NCI-H524 (cell line): ENCODE measurements around the gene LRMDA.

ENCODE experiments used
- DNase-seq, 2 experiments: peaks; one replicate each; lab custom pipeline; 2025; lab: John Stamatoyannopoulos, UW

LRMDA gene

DNA sequence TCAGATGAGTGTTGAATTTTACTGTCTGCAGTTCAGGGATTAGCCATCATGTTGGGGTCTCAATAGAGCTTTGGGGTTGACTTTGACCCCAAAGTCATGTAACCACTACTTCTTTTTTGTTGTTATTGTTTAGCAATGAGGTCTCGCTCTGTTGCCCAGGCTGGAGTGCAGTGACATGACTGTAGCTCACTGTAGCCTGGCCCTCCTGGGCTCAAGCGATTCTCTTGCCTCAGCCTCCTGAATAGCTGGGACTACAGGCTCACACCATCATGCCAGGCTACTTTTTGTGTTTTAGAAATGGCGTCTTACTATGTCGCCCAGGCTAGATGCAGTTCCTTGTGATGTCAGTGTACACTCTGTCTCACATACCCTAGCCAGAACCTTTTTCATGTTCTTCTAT lies 598.4 kb downstream of the LRMDA start:
- no peak for DNase-seq

DNA sequence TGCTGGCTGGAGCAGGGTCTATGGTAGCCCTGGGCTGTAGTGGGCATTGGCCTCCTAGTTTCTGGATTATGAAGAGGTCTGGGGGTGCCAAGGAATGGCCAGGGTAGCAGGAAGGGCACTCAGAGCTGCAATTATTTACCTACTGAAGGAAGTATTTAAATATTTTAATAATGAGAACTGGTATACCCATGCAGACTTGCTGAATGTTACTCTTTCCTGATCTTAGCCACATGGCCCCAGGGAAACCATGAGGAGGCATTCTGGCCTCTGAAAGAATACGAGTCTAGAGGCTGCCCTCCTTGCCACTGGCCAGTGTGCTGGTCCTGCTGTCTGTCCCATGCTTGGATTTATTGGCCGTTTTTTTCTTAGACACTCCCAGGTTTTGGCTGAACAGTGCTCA lies 599.7 kb downstream of the LRMDA start:
- no peak for DNase-seq

DNA sequence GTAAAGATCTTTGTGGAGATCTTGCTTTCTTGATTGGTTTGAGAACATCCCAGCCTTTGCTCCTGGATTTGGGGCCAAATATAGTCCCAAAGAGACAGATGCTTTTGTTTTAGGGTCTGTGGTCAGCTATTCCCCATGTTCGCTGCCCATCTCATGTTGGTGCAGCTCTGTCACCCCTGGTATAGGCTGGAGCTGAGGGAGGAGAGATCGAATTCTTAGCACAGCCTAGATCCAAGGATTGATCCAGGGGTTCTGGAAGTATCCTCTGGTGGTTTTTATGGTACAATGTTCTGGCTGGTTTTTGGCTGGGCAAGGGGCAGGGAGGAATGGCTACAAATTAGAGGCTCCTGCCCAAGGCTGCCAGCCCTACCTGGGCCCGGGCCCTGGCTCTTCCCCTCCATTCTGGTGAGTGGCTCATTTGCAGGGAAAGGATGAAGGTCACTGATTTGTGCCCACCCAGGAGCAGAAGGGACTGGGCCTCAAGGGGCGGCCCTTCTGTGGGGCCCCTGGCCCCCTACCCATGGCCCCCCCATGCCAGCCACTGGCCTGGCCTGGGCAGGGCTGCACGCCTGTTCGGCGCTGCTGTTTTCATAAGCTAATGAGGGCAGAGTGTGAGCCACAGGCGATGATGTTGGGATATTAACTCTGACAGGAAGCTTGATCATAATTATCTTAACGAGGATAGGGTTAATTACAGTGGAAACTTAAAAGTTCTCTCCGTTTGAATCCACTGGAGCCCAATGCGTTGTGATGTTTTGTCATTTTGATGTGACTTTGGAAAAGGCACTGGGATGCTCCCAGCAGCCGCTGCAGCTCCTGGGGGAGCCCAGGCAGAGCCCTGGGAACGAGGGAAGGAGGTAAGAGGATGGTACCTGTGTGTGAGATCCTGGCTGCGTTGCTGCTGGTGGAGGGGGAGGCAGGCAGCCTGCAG lies 600.6 kb downstream of the LRMDA start:
- no peak for DNase-seq

DNA sequence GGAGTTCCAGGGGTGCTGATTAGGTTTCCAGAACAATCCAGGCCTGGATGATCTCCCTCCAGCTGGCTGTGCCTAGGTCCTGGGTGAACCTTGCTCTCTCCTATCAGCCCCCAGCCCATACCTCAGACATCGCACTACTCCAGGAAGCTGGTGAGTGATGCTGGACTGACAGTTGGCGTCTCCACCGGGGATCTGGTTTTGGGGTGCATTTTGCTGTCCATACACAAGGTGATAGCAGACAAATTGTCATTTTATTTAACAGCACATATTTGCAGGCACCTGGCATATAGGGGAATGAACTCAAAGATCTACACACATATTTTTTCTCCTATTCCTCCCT lies 601.2 kb downstream of the LRMDA start:
- no peak for DNase-seq

DNA sequence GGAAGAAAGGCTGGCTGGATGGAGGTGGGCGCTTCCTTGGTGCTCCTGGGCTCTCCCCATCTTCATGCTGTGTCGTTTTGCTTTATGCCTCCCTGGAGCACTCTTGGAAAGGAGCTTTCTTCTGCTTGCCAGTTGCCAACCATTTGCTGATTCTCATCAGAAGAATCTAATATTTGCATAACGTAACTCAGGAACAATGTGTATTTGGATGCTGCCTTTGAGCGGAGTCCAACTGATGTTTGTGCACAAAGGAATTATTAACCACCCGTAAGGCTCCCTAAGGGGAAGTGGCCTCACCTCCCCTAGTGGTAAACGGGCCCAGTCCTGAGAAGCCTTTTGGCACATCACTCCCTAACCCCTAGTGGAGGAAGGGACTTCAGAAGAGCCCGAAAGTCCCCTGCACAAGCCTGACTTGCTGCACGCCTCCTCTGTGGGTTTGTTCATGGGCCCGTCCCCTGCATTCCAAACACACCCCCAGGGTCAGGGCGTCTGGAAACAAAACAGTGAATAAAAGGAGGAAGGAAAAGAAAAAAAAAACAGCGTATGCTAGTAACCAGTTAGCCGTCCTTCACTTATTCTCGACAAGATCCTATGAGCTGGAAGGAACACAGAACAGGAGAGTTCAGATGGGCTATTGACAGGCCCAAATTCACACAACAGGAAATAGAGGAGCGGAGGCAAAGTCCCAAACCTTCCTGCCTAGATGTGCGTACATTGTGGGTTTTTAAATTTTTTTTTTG lies 602.2 kb downstream of the LRMDA start:
- no peak for DNase-seq

- DNase-seq: peak in 1 of 2 experiments; percentile 59
These were observed 603.2 kb downstream of the LRMDA start for GRCh38 chr10:76034353-76035205.

DNA sequence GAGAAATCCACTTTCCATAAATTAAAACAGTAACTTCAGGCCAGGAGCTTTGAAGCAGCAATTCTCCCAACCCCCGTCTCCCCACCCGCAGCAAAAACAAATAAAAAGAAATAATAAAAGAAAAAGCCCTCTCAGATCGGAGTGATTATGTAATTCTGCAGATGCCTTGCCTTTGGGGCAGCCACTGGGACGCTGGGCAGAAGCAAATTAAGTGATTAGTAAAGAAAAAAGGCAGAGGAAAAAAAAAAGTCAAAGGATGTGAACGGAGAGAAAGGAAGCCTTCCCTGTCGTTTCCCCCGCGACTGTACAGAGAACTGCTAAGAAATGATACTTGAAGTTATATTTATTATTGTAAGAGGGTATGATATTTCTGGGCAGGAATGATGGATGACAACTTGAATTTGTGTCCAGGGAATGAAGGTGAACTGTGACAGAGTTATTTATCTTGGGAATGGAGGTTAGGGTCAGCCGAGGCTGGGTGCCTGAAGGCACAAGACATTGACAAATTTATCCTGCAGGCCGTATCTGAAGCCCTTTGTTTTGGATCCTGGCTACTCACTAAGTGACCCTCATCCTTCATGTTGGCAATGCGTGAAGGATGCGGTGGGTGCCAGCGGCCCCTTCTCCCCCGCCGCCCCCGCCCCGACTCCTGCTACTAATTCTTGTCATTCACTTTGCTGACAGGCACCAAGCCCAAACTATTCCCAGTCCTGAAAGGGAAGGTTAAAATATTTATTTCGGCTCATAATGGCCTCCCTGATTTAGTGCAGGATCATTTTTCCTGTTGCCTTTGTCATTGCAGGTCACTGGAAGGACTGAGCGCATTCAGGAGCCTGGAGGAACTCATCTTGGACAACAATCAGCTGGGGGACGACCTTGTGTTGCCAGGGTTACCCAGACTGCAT lies 604.0 kb downstream of the LRMDA start:
- no peak for DNase-seq

- DNase-seq: peak in 1 of 2 experiments; percentile 20
These were observed 604.9 kb downstream of the LRMDA start for GRCh38 chr10:76036111-76036940.

DNA sequence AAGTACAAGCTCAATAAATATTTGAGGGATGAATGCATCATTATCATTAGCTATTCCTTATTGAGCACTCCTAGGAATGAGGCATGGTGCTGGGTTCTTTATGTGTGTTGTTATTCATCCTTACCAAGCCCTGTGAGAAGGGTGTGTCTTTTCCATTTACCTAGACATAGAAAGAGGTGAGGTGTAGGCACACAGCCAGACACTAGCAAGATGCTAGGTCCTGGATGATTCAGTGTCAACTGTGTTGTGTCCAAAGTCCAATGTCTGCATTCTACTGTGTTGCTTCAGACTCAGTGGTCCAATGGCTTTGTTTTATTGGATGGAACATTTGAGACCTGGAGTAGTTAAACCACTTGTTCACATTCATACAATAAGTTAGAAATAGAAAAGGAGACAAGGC lies 605.5 kb downstream of the LRMDA start:
- no peak for DNase-seq

GRCh38 chr10:76037531-76038155 lies 606.2 kb downstream of the LRMDA start:
- DNase-seq: no peak

DNA sequence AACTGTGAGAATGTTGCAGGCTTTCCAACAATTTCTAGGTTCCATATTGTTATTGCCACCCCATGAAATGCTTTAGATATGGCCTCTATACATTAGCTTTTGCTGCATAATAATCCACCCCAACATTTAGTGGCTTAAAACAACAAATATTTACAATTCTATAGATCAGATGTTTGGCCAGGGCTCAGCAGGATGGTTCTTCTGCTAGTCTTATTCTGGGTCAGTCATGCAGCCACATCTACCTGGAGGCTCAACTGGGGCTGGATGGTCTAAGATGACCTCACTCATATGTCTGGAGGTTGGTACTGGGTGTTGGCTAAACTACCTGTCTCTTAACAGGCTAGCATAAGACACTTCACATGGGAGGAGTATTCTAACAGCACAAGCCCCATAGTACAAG lies 607.3 kb downstream of the LRMDA start:
- DNase-seq: no peak

- peak in 1 of 2 experiments; percentile 0 for DNase-seq
These were observed 608.8 kb downstream of the LRMDA start for GRCh38 chr10:76040107-76040829.

DNA sequence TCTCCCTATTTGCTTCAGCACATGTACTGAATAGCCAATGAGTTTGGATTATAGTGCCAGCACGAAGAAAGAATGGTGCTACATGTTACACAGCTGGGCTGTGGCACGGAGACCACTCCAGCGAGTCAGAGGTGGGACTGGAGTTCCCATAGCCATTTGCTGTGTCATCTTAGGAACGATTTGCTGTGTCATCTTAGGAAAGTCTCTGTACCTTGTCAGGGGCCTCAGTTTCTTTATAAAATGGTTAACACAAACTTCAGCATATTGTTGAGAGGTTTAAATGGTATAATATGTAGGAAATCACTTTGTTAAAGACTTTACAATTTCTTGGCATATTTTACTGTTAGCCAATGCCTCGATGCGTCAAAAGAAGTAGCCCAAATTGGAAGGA lies 609.4 kb downstream of the LRMDA start:
- DNase-seq: no peak

DNA sequence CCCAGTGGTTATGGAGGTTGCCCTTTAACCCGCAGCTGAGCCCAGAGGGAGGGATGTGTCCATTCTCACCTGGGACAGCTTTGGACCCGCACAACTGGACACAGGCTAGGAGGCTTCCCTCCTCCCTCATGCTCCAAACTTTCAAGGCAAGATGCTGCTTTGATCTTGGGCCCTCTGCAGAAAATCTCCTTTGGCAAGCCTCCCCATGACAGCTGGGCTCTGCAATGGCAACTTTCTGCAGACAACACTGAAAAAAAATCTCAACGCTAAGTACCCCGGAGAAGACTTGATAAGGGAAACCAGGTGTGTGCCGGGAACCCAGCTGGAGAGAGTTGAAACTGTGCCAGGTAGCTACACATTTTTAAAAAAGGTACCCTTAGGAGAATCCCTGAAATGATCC lies 610.1 kb downstream of the LRMDA start:
- DNase-seq: peak; percentile 48 to 64

- DNase-seq: no peak
These were observed 611.8 kb downstream of the LRMDA start for GRCh38 chr10:76043261-76043660.

- no peak for DNase-seq
These were observed 613.3 kb downstream of the LRMDA start for GRCh38 chr10:76044751-76045150.

DNA sequence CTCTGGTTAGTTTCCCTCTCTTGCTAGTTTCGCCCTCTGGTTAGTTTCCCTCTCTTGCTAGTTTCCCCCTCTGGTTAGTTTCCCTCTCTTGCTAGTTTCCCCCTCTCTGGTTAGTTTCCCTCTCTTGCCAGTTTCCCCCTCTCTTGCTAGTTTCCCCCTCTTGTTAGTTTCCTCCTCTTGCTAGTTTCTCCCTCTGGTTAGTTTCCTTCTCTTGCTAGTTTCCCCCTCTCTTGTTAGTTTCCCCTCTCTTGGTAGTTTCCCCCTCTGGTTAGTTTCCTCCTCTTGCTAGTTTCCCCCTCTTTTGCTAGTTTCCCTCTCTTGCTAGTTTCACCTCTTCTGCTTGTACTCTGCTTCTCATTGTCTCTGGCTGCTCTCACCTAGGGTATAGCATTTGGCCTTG lies 613.8 kb downstream of the LRMDA start:
- DNase-seq: no peak

GRCh38 chr10:76047521-76047920 lies 616.1 kb downstream of the LRMDA start:
- DNase-seq: no peak

DNA sequence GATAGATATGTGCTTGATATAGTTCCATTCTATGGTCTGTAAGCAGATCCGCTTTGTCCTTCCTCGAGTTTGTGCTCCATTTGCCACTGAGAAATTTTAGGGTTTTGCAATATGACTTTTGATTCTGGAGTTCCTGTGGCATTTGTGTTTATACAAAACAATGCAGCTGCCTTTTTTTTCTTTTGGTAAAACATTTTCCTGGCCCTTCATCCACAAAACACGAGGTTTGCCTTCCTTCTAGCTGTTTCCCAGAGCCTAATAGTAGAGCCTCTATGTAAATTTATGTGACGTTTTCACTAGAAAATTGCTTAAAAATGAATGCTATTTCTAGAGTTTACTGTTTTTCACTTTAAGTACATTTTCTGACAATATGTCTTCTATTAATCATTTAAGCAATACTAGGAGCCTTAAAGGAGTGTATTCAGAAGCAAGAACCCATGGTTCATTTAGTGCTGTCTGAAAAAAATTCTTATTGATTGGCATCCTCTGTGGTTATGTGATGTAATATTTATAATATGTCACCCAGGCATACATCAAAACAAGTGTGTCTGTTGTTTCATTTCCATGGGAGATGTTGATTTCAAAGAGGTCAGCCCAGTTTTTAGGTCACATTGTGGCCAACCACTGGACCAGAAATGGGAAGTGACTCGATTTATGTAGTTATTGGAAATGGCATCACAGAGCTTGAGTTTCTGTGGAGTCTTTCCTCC lies 618.3 kb downstream of the LRMDA start:
- no peak for DNase-seq
